Glutamatergic neuron (in vitro differentiated cells): Measurements from ENCODE around the gene BTRC. TPM values are rescaled to one million over a fixed set of nuclear protein-coding genes. Genes with fewer than 3 reads are reported as not detected.

ENCODE experiments used
- DNase-seq: peaks from one replicate; pipeline ENCODE4 v3.0.0; 2022
- H3K27ac Mint-ChIP-seq: one replicate; pipeline ENCODE4 v1.8.0; 2020; ENCODE audit warnings: mild to moderate bottlenecking, mixed read lengths, inconsistent platforms; ENCODE audit not compliant: unreplicated experiment
- H3K27me3 Mint-ChIP-seq: one replicate; pipeline ENCODE4 v1.8.0; 2020; ENCODE audit warnings: mild to moderate bottlenecking, moderate library complexity, mixed read lengths, inconsistent platforms; ENCODE audit not compliant: unreplicated experiment
- H3K36me3 Mint-ChIP-seq: one replicate; pipeline ENCODE4 v1.8.0; 2020; ENCODE audit warnings: mild to moderate bottlenecking, mixed read lengths, inconsistent platforms; ENCODE audit not compliant: unreplicated experiment
- H3K4me1 Mint-ChIP-seq: one replicate; pipeline ENCODE4 v1.8.0; 2020; ENCODE audit warnings: mild to moderate bottlenecking, low read depth, mixed read lengths, inconsistent platforms; ENCODE audit not compliant: unreplicated experiment
- H3K4me3 Mint-ChIP-seq: one replicate; pipeline ENCODE4 v1.8.0; 2020; ENCODE audit warnings: mild to moderate bottlenecking, mixed read lengths, inconsistent platforms; ENCODE audit not compliant: unreplicated experiment
- H3K9me3 Mint-ChIP-seq: one replicate; pipeline ENCODE4 v1.8.0; 2020; ENCODE audit warnings: mild to moderate bottlenecking, moderate library complexity, mixed read lengths, inconsistent platforms; ENCODE audit not compliant: unreplicated experiment
- CTCF ChIP-seq: fragments of 200-600 bp; sonication (generic); IDR thresholded peaks from one replicate; pipeline ENCODE4 v1.5.0; 2021; ENCODE audit not compliant: partially characterized antibody, unreplicated experiment
- long read RNA-seq: library from polyadenylated mRNA; unstranded; transcript quantifications from one replicate; pipeline ENCODE4 v2.0.0, GENCODE V29; 2020; ENCODE audit not compliant: unreplicated experiment
- total RNA-seq: library from RNA; stranded (reverse); fragmentation: NEBNext Ultra II Directional; extraction: Animal tissue kit (Norgen Biotek cat#: 25700); gene quantifications from one replicate; pipeline ENCODE4 v1.2.1, GENCODE V29; 2021; ENCODE audit not compliant: unreplicated experiment

Gene BTRC
- total RNA-seq, result 28.9 TPM
- long read RNA-seq, full-length matches to known transcripts, result 2 of 5 reads
- long read RNA-seq, partial matches to known transcripts, result 0 of 5 reads
- long read RNA-seq, other reads (novel, unspliced or antisense), result 3 of 5 reads

GRCh38 chr10:101353692-101354327, at the start of gene BTRC:
BTRC (plus strand) TSS chr10:101354165; CDS start chr10:101354181, 16 bp downstream.
- H3K27me3 Mint-ChIP-seq, result no peaks in the 10 kb centered on the region
- H3K4me3 Mint-ChIP-seq, result peak within 1 kb of the TSS; percentile 98
- peaks cover 3% of the 10 kb centered on the region for H3K9me3 Mint-ChIP-seq
- DNase-seq, result peak; percentile 94
- no peaks in the 10 kb centered on the region for H3K36me3 Mint-ChIP-seq
- peaks cover 5% of the 10 kb centered on the region for H3K4me1 Mint-ChIP-seq
- peak within 1 kb of the TSS; percentile 85 for H3K27ac Mint-ChIP-seq
- no peak for TF ChIP-seq CTCF

- no peaks in the 10 kb centered on the region for H3K36me3 Mint-ChIP-seq
- DNase-seq, result no peak
- peaks cover 1% of the 10 kb centered on the region for H3K9me3 Mint-ChIP-seq
- H3K4me3 Mint-ChIP-seq, result no peak overlapping the region
- no peak overlapping the region for H3K27ac Mint-ChIP-seq
- no peak for TF ChIP-seq CTCF
- peaks cover 3% of the 10 kb centered on the region for H3K27me3 Mint-ChIP-seq
- H3K4me1 Mint-ChIP-seq, result peaks cover 4% of the 10 kb centered on the region
Measured at GRCh38 chr10:101304316-101304715, 49.6 kb upstream of the BTRC start.

- Mint-ChIP-seq H3K36me3 (no peaks in the 10 kb centered on the region), H3K4me3 (no peak overlapping the region), H3K4me1 (peaks cover 5% of the 10 kb centered on the region), H3K27me3 (peaks cover 3% of the 10 kb centered on the region), H3K27ac (no peak overlapping the region), H3K9me3 (peaks cover 2% of the 10 kb centered on the region)
- no peak for TF ChIP-seq CTCF
- DNase-seq, result no peak
Measured at GRCh38 chr10:101305320-101306241, 48.4 kb upstream of the BTRC start.

GRCh38 chr10:101308051-101308450, 45.9 kb upstream of the BTRC start:
- H3K4me3 Mint-ChIP-seq, result no peak overlapping the region
- peaks cover 5% of the 10 kb centered on the region for H3K9me3 Mint-ChIP-seq
- peaks cover 4% of the 10 kb centered on the region for H3K4me1 Mint-ChIP-seq
- TF ChIP-seq CTCF, result no peak
- no peak overlapping the region for H3K27ac Mint-ChIP-seq
- peaks cover 1% of the 10 kb centered on the region for H3K27me3 Mint-ChIP-seq
- no peak for DNase-seq
- H3K36me3 Mint-ChIP-seq, result no peaks in the 10 kb centered on the region
